GM19455 (cell line): Measurements from ENCODE around the gene GGNBP2.

Experiments
- ATAC-seq: cut with Tn5 transposase; IDR thresholded peaks from one replicate; pipeline ENCODE4 v1.9.1; 2021; ENCODE audit not compliant: unreplicated experiment

The GGNBP2 gene

GRCh38 chr17:36550491-36551417 is 6.0 kb downstream of the GGNBP2 start:
- ATAC-seq, result no peak

- no peak for ATAC-seq
Observed at GRCh38 chr17:36553459-36553858, 8.7 kb downstream of the GGNBP2 start.

GRCh38 chr17:36566081-36566480 is 21.4 kb downstream of the GGNBP2 start:
- ATAC-seq, result no peak

- ATAC-seq, result no peak
Observed at GRCh38 chr17:36575028-36575427, 30.3 kb downstream of the GGNBP2 start.

- no peak for ATAC-seq
Observed at GRCh38 chr17:36576793-36577192, 32.1 kb downstream of the GGNBP2 start.

DNA sequence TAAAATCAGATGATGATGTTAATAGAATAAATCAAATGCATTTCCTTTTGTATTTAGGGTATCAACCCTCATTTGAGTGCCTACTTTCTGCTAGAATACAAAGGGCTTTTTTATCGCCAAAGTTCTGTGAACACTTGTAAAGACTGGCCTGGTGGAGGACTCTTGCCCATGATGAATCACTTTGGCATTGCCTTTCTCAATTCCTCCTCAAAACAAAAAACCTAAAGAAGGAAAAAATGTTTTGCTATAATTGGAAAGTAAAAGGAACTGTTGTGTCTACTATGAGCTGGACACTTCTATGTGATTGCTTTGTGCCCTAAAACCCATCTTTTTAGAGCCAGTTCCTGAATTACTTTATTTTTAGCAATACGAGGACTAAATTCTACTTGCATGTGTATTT is 34.0 kb downstream of the GGNBP2 start:
- no peak for ATAC-seq

- no peak for ATAC-seq
Observed at GRCh38 chr17:36583787-36584186, 39.1 kb downstream of the GGNBP2 start.

GRCh38 chr17:36586138-36586537 is 41.4 kb downstream of the GGNBP2 start:
- ATAC-seq, result no peak

DNA sequence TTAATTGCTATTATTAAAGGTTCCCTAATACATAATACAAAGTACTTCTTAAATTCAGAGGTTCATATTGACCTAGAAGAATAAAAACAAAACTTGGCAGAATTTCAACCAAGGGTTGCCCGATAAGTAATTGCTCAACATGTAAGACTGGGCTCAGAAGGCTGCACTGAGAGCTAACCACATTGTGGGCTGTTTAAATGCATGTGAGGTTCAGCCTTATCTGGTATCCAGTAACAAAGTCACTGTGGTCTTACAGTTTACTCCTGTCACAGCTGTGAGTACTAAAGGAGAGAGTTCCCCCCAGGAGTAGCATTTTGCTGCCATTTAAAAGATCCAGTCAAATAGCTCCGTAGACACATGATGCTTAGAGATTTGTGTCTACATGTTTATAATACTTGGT is 45.4 kb downstream of the GGNBP2 start:
- no peak for ATAC-seq

DNA sequence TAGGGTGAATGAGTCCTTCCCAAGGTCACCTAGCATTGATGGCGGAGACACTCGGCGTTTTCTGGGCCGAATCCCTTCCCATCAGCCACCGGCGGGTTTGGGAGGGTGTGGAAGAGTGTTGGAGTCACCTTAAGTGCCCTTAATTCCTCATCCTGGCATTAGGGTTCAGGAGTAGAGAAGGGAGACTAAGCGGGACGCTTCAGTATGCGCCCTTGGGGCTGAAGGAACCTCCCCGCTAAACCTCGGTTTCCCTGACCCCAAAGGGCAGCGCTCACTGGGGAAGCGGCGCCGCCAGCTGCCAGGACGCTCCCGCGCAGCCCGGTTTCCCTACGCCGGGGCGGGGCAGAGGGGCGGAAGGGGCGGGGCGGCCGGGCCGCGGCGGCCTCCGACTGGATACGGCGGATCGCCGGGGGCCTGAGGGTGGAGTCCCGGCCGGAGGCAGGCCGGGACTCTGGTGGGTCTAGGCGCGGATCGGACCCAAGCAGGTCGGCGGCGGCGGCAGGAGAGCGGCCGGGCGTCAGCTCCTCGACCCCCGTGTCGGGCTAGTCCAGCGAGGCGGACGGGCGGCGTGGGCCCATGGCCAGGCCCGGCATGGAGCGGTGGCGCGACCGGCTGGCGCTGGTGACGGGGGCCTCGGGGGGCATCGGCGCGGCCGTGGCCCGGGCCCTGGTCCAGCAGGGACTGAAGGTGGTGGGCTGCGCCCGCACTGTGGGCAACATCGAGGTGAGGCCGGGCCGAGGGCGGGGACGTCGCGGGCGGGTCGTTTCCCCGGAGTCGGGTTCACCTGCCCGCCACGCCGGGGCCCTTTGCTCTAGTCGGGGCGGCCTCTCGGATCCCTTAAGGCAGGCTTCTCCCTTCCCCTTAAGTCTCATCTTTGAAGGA is 47.0 kb downstream of the GGNBP2 start, which contains the start of gene DHRS11:
Gene DHRS11, plus strand, starts transcription at position 446 of the 882 bp plus-strand sequence. Its CDS starts 131 bp downstream, at position 577.
- peak; percentile 85 for ATAC-seq

DNA sequence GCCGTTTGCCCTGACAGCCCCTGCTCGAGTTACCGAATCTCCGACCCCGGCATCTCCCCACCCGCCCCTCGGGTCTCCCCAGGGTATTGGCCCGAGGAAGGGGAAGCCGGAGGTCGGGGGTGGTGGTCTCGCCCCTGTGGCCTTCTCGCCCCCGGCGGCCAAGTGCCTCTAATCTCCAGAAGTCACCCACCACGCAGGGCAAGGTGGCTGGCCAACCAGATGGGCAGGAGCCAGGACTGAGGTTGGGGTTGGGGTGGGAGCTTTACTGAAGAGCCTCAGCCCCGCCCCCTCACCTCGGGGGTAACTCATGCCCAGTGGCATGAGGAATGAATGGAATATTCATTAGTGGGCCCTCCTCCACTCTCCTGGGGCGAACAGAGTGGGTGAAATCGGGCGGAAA is 47.6 kb downstream of the GGNBP2 start:
- ATAC-seq, result no peak

GRCh38 chr17:36592716-36593321 is 48.1 kb downstream of the GGNBP2 start:
- no peak for ATAC-seq

DNA sequence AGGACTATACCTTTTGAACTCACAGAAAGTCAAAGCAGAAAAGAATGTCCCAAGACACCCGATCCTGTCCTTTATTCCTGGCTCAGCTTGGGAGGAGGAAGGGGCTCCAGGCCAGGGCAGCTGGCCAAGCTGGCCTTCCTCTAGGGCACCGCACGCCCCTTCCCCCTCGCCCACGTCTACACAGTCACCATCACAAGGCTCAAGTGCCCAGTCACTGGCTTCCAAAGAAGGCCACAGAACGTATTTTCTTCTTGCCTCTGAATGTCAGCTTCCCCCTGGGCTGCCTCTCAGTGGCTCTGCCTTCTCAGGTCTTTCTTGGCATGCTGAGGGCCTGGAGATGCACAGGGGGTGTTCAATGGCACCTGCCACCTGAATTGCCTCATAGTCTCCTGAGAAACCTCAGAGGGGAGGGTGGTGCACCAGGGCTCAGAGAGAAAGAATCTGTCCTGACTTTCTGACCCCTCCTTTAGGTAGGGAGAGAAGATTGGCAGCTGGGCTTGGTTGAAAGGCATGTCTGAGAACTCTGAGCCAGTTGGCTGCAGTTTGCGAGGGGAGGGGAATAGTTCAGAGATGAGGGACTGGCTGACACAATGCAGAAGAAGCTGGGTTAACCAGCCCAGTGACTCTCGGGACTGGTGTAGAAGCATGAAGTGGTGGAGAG is 49.1 kb downstream of the GGNBP2 start:
- no peak for ATAC-seq

DNA sequence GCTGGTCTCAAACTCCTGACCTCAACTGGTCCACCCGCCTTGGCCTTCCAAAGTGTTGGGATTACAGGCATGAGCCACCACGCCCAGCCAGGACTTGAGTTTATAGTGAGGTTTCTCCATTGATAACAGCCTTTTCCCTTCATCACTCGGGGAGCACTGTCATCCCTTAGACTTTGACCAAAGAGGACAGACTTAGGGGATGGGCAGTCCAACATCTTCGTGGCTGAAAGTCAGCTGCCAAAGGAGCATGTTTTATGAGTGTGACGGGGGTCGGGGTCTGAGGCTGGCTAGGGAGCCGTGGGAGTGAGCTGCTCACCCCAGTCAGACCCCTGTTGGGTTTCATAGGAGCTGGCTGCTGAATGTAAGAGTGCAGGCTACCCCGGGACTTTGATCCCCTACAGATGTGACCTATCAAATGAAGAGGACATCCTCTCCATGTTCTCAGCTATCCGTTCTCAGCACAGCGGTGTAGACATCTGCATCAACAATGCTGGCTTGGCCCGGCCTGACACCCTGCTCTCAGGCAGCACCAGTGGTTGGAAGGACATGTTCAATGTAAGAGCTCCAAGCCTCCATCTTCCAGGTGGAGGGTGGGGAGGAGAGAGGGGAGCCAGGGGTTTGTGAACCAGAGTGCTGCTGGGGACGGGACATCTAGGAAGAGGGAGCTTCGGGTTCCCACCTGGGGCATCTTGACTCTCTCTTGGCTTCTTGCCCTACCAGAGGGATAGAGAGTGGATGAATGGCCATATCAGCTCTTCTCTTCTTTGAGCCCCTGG is 50.1 kb downstream of the GGNBP2 start:
- ATAC-seq, result no peak

- ATAC-seq, result no peak
Observed at GRCh38 chr17:36597226-36597625, 52.5 kb downstream of the GGNBP2 start.

- no peak for ATAC-seq
Observed at GRCh38 chr17:36597866-36598777, 53.4 kb downstream of the GGNBP2 start.

GRCh38 chr17:36598951-36599401 is 54.3 kb downstream of the GGNBP2 start:
- no peak for ATAC-seq

- ATAC-seq, result no peak
Observed at GRCh38 chr17:36599546-36600250, 55.0 kb downstream of the GGNBP2 start.
